OCI-LY1 (cell line): ENCODE measurements around the gene DDI2.

ENCODE experiments used
- H2AFZ ChIP-seq: fragments of 200-600 bp; sonication (generic), shearing (Covaris generic); 2 replicates; pipeline ENCODE4 v1.6.0; 2014; ENCODE audit warnings: antibody characterized with exemption, mild to moderate bottlenecking, low read length
- H3F3A ChIP-seq: fragments of 200-600 bp; sonication (generic), shearing (Covaris generic); 2 replicates; pipeline ENCODE4 v1.6.0; 2014; ENCODE audit warnings: mild to moderate bottlenecking, antibody characterized with exemption, low read length, moderate library complexity; ENCODE audit not compliant: insufficient read depth
- H3K27ac ChIP-seq: fragments of 200-600 bp; sonication (generic); 2 replicates; pipeline ENCODE4 v1.5.1; 2014; ENCODE audit warnings: low read length, mixed run types, mild to moderate bottlenecking, low read depth; ENCODE audit not compliant: poor library complexity, severe bottlenecking
- H3K27me3 ChIP-seq: fragments of 200-600 bp; sonication (generic); 2 replicates; pipeline ENCODE4 v1.6.0; 2014; ENCODE audit warnings: antibody characterized with exemption, mild to moderate bottlenecking, low read length, moderate library complexity; ENCODE audit not compliant: insufficient read depth
- H3K36me3 ChIP-seq: fragments of 200-600 bp; sonication (generic); 2 replicates; pipeline ENCODE4 v1.6.1; 2014; ENCODE audit warnings: mild to moderate bottlenecking, antibody characterized with exemption, low read length, moderate library complexity, mixed read lengths; ENCODE audit not compliant: insufficient read depth
- H3K4me1 ChIP-seq: fragments of 200-600 bp; sonication (generic); 2 replicates; pipeline ENCODE4 v1.5.1; 2014; ENCODE audit warnings: mild to moderate bottlenecking, low read length, moderate library complexity; ENCODE audit not compliant: insufficient read depth, severe bottlenecking
- H3K4me2 ChIP-seq: fragments of 200-600 bp; sonication (generic), shearing (Covaris generic); 2 replicates; pipeline ENCODE4 v1.6.1; 2014; ENCODE audit warnings: low read length
- H3K4me3 ChIP-seq: fragments of 200-600 bp; sonication (generic); 2 replicates; pipeline ENCODE4 v1.5.1; 2014; ENCODE audit warnings: low read length, low read depth, mild to moderate bottlenecking, mixed read lengths; ENCODE audit not compliant: poor library complexity, severe bottlenecking
- H3K79me2 ChIP-seq: fragments of 200-600 bp; shearing (Covaris generic); 2 replicates; pipeline ENCODE4 v1.6.1; 2016; ENCODE audit warnings: mixed run types, low read length, mixed read lengths; ENCODE audit not compliant: insufficient read depth
- H3K9ac ChIP-seq: fragments of 200-600 bp; sonication (generic), shearing (Covaris generic); 2 replicates; pipeline ENCODE4 v1.6.1; 2014; ENCODE audit warnings: mild to moderate bottlenecking, low read length, mixed read lengths
- H3K9me2 ChIP-seq: fragments of 200-600 bp; sonication (generic), shearing (Covaris generic); 2 replicates; pipeline ENCODE4 v1.6.1; 2014; ENCODE audit warnings: low read depth, mild to moderate bottlenecking, low read length, mixed read lengths
- H3K9me3 ChIP-seq: fragments of 200-600 bp; shearing (Covaris generic); 2 replicates; pipeline ENCODE4 v1.6.1; 2014; ENCODE audit warnings: low read length, mixed read lengths
- H4K20me1 ChIP-seq: fragments of 200-600 bp; sonication (generic), shearing (Covaris generic); 2 replicates; pipeline ENCODE4 v1.6.0; 2016; ENCODE audit warnings: mild to moderate bottlenecking, low read length; ENCODE audit not compliant: insufficient read depth
- CTCF ChIP-seq: fragments of 200-600 bp; sonication (generic), shearing (Covaris generic); IDR thresholded peaks from 2 replicates; pipeline ENCODE4 v1.5.1; 2017; ENCODE audit warnings: mild to moderate bottlenecking, antibody characterized with exemption, low read length, moderate library complexity, mixed read lengths
- EZH2 ChIP-seq: fragments of 200-600 bp; sonication (generic), shearing (Covaris generic); IDR thresholded peaks from 2 replicates; pipeline ENCODE4 v1.8.0; 2017; ENCODE audit warnings: borderline replicate concordance, mixed run types, mild to moderate bottlenecking, antibody characterized with exemption, low read length, moderate library complexity, mixed read lengths

Gene DDI2

GRCh38 chr1:15656464-15656863 lies 39.2 kb downstream of the DDI2 start:
- H3K79me2 ChIP-seq: no peaks in the 10 kb centered on the region
- no peaks in the 10 kb centered on the region for H3F3A ChIP-seq
- no peak overlapping the region for H3K4me2 ChIP-seq
- no peaks in the 10 kb centered on the region for H4K20me1 ChIP-seq
- H2AFZ ChIP-seq: no peak overlapping the region
- H3K4me1 ChIP-seq: no peaks in the 10 kb centered on the region
- peaks cover 80% of the 10 kb centered on the region for H3K36me3 ChIP-seq
- H3K4me3 ChIP-seq: no peak overlapping the region
- no peak overlapping the region for H3K9ac ChIP-seq
- no peaks in the 10 kb centered on the region for H3K9me3 ChIP-seq
- no peaks in the 10 kb centered on the region for H3K27me3 ChIP-seq
- H3K27ac ChIP-seq: no peak overlapping the region
- TF ChIP-seq CTCF (no peak), EZH2 (no peak)
- H3K9me2 ChIP-seq: no peaks in the 10 kb centered on the region

GRCh38 chr1:15657021-15657420 lies 39.8 kb downstream of the DDI2 start:
- TF ChIP-seq EZH2: no peak
- no peak for TF ChIP-seq CTCF
- Histone ChIP-seq H3K27ac (no peak overlapping the region), H3K4me2 (no peak overlapping the region), H4K20me1 (no peaks in the 10 kb centered on the region), H3K9ac (no peak overlapping the region), H2AFZ (no peak overlapping the region), H3K36me3 (peaks cover 80% of the 10 kb centered on the region), H3K4me3 (no peak overlapping the region), H3F3A (no peaks in the 10 kb centered on the region), H3K9me3 (no peaks in the 10 kb centered on the region), H3K79me2 (no peaks in the 10 kb centered on the region), H3K9me2 (no peaks in the 10 kb centered on the region), H3K4me1 (no peaks in the 10 kb centered on the region), H3K27me3 (no peaks in the 10 kb centered on the region)

- H2AFZ ChIP-seq: no peak overlapping the region
- no peak overlapping the region for H3K4me3 ChIP-seq
- H3K9me2 ChIP-seq: no peaks in the 10 kb centered on the region
- no peak overlapping the region for H3K27ac ChIP-seq
- TF ChIP-seq CTCF (no peak), EZH2 (no peak)
- H4K20me1 ChIP-seq: no peaks in the 10 kb centered on the region
- no peaks in the 10 kb centered on the region for H3K9me3 ChIP-seq
- no peaks in the 10 kb centered on the region for H3K27me3 ChIP-seq
- H3K4me1 ChIP-seq: no peaks in the 10 kb centered on the region
- no peak overlapping the region for H3K9ac ChIP-seq
- H3K4me2 ChIP-seq: no peak overlapping the region
- H3K79me2 ChIP-seq: no peaks in the 10 kb centered on the region
- H3F3A ChIP-seq: no peaks in the 10 kb centered on the region
- H3K36me3 ChIP-seq: peaks cover 62% of the 10 kb centered on the region
Measured at GRCh38 chr1:15660151-15660550, 42.9 kb downstream of the DDI2 start.
